Smooth muscle cell (in vitro differentiated cells): ENCODE measurements around the gene KRTAP5-8. TPM values are rescaled to one million over a fixed set of nuclear protein-coding genes. Genes with fewer than 3 reads are reported as not detected.
"Not testable (repeated sequence)": the region's sequence is repeated elsewhere in the genome, so short reads cannot be mapped to it uniquely, and the experiment has no call there.

ENCODE experiments used
- DNase-seq: peaks from one replicate; lab custom pipeline; 2025; ENCODE audit not compliant: unreplicated experiment; lab: John Stamatoyannopoulos, UW
- H2AFZ ChIP-seq: fragments of 200-600 bp; sonication (generic); 2 replicates; pipeline ENCODE4 v1.6.0; 2016; ENCODE audit warnings: antibody characterized with exemption, low read depth, mild to moderate bottlenecking
- H3F3A ChIP-seq: fragments of 200-600 bp; sonication (generic); 2 replicates; pipeline ENCODE4 v1.6.0; 2017; ENCODE audit warnings: antibody characterized with exemption, low read depth
- H3K27ac ChIP-seq: fragments of 200-600 bp; sonication (generic); 2 replicates; pipeline ENCODE4 v1.5.1; 2016; ENCODE audit warnings: low read depth, mild to moderate bottlenecking
- H3K27me3 ChIP-seq: fragments of 200-600 bp; sonication (generic); 2 replicates; pipeline ENCODE4 v1.6.1; 2016; ENCODE audit warnings: low read depth, mild to moderate bottlenecking
- H3K36me3 ChIP-seq: fragments of 200-600 bp; sonication (generic); 2 replicates; pipeline ENCODE4 v1.5.1; 2016; ENCODE audit warnings: low read depth
- H3K4me1 ChIP-seq: fragments of 200-600 bp; sonication (generic); 2 replicates; pipeline ENCODE4 v1.5.1; 2016; ENCODE audit warnings: low read depth
- H3K4me2 ChIP-seq: fragments of 200-600 bp; sonication (generic); 2 replicates; pipeline ENCODE4 v1.6.0; 2016; ENCODE audit warnings: mild to moderate bottlenecking
- H3K4me3 ChIP-seq: fragments of 200-600 bp; sonication (generic); 2 replicates; pipeline ENCODE4 v1.5.1; 2016; ENCODE audit warnings: mild to moderate bottlenecking
- H3K79me2 ChIP-seq: fragments of 200-600 bp; sonication (generic); 2 replicates; pipeline ENCODE4 v1.6.0; 2016; ENCODE audit warnings: low read depth, mild to moderate bottlenecking
- H3K9ac ChIP-seq: fragments of 200-600 bp; sonication (generic); 2 replicates; pipeline ENCODE4 v1.6.0; 2016; ENCODE audit warnings: low read depth
- H3K9me3 ChIP-seq: fragments of 200-600 bp; sonication (generic); replicated peaks from 2 replicates; pipeline ENCODE4 v1.5.1; 2016; ENCODE audit warnings: low read depth
- H4K20me1 ChIP-seq: fragments of 200-600 bp; sonication (generic); 2 replicates; pipeline ENCODE4 v1.6.0; 2016; ENCODE audit warnings: low read depth
- CTCF ChIP-seq: fragments of 200-600 bp; sonication (generic); IDR thresholded peaks from 2 replicates; pipeline ENCODE4 v1.5.1; 2017; ENCODE audit warnings: borderline replicate concordance, mild to moderate bottlenecking, antibody characterized with exemption; ENCODE audit not compliant: insufficient read depth, poor library complexity, severe bottlenecking
- WGBS: methylation state at CpG from one replicate; pipeline ENCODE4 v1.1.7; 2016; ENCODE audit warnings: low lambda C conversion rate; 5-methylcytosine and 5-hydroxymethylcytosine counted together
- polyA plus RNA-seq: library from polyadenylated mRNA; unstranded; fragments of >200 nt; fragmentation: Nextera tagmentation; extraction: Ambion mirVana; gene quantifications from 2 replicates; pipeline ENCODE4 v1.2.1, GENCODE V29; 2016
- total RNA-seq: library from RNA; depleted of rRNA; stranded (reverse); fragments of >200 nt; gene quantifications from 2 replicates; pipeline ENCODE4 v1.2.3, GENCODE V29; 2014

The KRTAP5-8 gene
- total and polyA plus RNA-seq, 2 experiments from 2014 or later, result not detected

GRCh38 chr11:71525188-71525937 is 12.5 kb upstream of the KRTAP5-8 start:
- Histone ChIP-seq H3K27ac (no peak overlapping the region), H3K4me2 (no peak overlapping the region), H3K4me1 (no peaks in the 10 kb centered on the region), H3K79me2 (no peaks in the 10 kb centered on the region), H3K9me3 (no peaks in the 10 kb centered on the region), H4K20me1 (no peaks in the 10 kb centered on the region), H3K27me3 (no peaks in the 10 kb centered on the region), H3F3A (no peaks in the 10 kb centered on the region), H3K4me3 (no peak overlapping the region), H3K9ac (no peak overlapping the region), H3K36me3 (no peaks in the 10 kb centered on the region), H2AFZ (no peak overlapping the region)
- 88% methylated on average over 3 of the region's 3 CpGs for WGBS
- DNase-seq, result no peak
- TF ChIP-seq CTCF, result no peak

GRCh38 chr11:71525938-71526495 is 11.8 kb upstream of the KRTAP5-8 start:
- Histone ChIP-seq H3K4me1 (no peaks in the 10 kb centered on the region), H3K4me3 (no peak overlapping the region), H3F3A (no peaks in the 10 kb centered on the region), H3K4me2 (no peak overlapping the region), H3K27ac (no peak overlapping the region), H2AFZ (no peak overlapping the region), H4K20me1 (no peaks in the 10 kb centered on the region), H3K27me3 (no peaks in the 10 kb centered on the region), H3K9ac (no peak overlapping the region), H3K79me2 (no peaks in the 10 kb centered on the region), H3K9me3 (no peaks in the 10 kb centered on the region), H3K36me3 (no peaks in the 10 kb centered on the region)
- WGBS, result 89% methylated on average over 2 of the region's 2 CpGs
- TF ChIP-seq CTCF, result no peak
- DNase-seq, result no peak

- H3K27me3 ChIP-seq, DNase-seq, H3K4me2 ChIP-seq, H3K79me2 ChIP-seq, H4K20me1 ChIP-seq, H2AFZ ChIP-seq, H3K4me3 ChIP-seq, H3F3A ChIP-seq, H3K27ac ChIP-seq, H3K9ac ChIP-seq, H3K36me3 ChIP-seq, H3K9me3 ChIP-seq, H3K4me1 ChIP-seq: not testable (repeated sequence)
- 80% methylated on average over 10 of the region's 10 CpGs for WGBS
Observed at GRCh38 chr11:71526796-71527575, 10.8 kb upstream of the KRTAP5-8 start, which contains the start of gene KRTAP5-7. Gene KRTAP5-7, plus strand, starts transcription at chr11:71527267. Its CDS starts 34 bp downstream, at chr11:71527301.

- no peaks in the 10 kb centered on the region for H3K27me3 ChIP-seq
- H3K79me2 ChIP-seq, result no peaks in the 10 kb centered on the region
- no peaks in the 10 kb centered on the region for H3K36me3 ChIP-seq
- no peak for TF ChIP-seq CTCF
- no peaks in the 10 kb centered on the region for H3F3A ChIP-seq
- no peak overlapping the region for H3K27ac ChIP-seq
- H3K9me3 ChIP-seq, result no peaks in the 10 kb centered on the region
- no peak overlapping the region for H2AFZ ChIP-seq
- DNase-seq, result no peak
- no peak overlapping the region for H3K4me2 ChIP-seq
- no peaks in the 10 kb centered on the region for H4K20me1 ChIP-seq
- no peak overlapping the region for H3K4me3 ChIP-seq
- no peak overlapping the region for H3K9ac ChIP-seq
- H3K4me1 ChIP-seq, result no peaks in the 10 kb centered on the region
- WGBS, result 88% methylated on average over 6 of the region's 6 CpGs
Observed at GRCh38 chr11:71527576-71528210, 10.1 kb upstream of the KRTAP5-8 start.
